Right hindlimb (tissue), 1 donor: Measurements from ENCODE around the gene SATB2.

ENCODE experiments used
- DNase-seq: peaks from one replicate; pipeline ENCODE4 v3.0.0-alpha.2; 2018

Gene SATB2

GRCh38 chr2:199388728-199389268, 68.9 kb downstream of the SATB2 start:
- no peak for DNase-seq

GRCh38 chr2:199384043-199384442, 73.7 kb downstream of the SATB2 start:
- no peak for DNase-seq

GRCh38 chr2:199383021-199383420, 74.7 kb downstream of the SATB2 start:
- no peak for DNase-seq

GRCh38 chr2:199382091-199382490, 75.6 kb downstream of the SATB2 start:
- no peak for DNase-seq

- no peak for DNase-seq
Measured at GRCh38 chr2:199381531-199381930, 76.2 kb downstream of the SATB2 start.

- DNase-seq: no peak
Measured at GRCh38 chr2:199378948-199379650, 78.6 kb downstream of the SATB2 start.

GRCh38 chr2:199370150-199370780, 87.5 kb downstream of the SATB2 start:
- no peak for DNase-seq

GRCh38 chr2:199366406-199366805, 91.3 kb downstream of the SATB2 start:
- DNase-seq: no peak

GRCh38 chr2:199364153-199364552, 93.6 kb downstream of the SATB2 start:
- no peak for DNase-seq

- DNase-seq: no peak
Measured at GRCh38 chr2:199356412-199356811, 101.3 kb downstream of the SATB2 start.

- no peak for DNase-seq
Measured at GRCh38 chr2:199348871-199349270, 108.9 kb downstream of the SATB2 start.

- DNase-seq: no peak
Measured at GRCh38 chr2:199344012-199344411, 113.7 kb downstream of the SATB2 start.

- DNase-seq: no peak
Measured at GRCh38 chr2:199342334-199342733, 115.4 kb downstream of the SATB2 start.

- no peak for DNase-seq
Measured at GRCh38 chr2:199341123-199341522, 116.6 kb downstream of the SATB2 start.

GRCh38 chr2:199339891-199340605, 117.7 kb downstream of the SATB2 start:
- no peak for DNase-seq

- no peak for DNase-seq
Measured at GRCh38 chr2:199336546-199336945, 121.2 kb downstream of the SATB2 start.

GRCh38 chr2:199335502-199335901, 122.2 kb downstream of the SATB2 start:
- no peak for DNase-seq

GRCh38 chr2:199329466-199329865, 128.3 kb downstream of the SATB2 start:
- DNase-seq: no peak

GRCh38 chr2:199329031-199329430, 128.7 kb downstream of the SATB2 start:
- no peak for DNase-seq

- no peak for DNase-seq
Measured at GRCh38 chr2:199325881-199326280, 131.9 kb downstream of the SATB2 start.

- DNase-seq: no peak
Measured at GRCh38 chr2:199322151-199322550, 135.6 kb downstream of the SATB2 start.

- DNase-seq: no peak
Measured at GRCh38 chr2:199317646-199318045, 140.1 kb downstream of the SATB2 start.

- no peak for DNase-seq
Measured at GRCh38 chr2:199316851-199317250, 140.9 kb downstream of the SATB2 start.
